OCI-LY1 (cell line): ENCODE results near the gene ELSPBP1.

Experiments
- H2AFZ ChIP-seq: fragments of 200-600 bp; sonication (generic), shearing (Covaris generic); 2 replicates; pipeline ENCODE4 v1.6.0; 2014; ENCODE audit warnings: antibody characterized with exemption, mild to moderate bottlenecking, low read length
- H3F3A ChIP-seq: fragments of 200-600 bp; sonication (generic), shearing (Covaris generic); 2 replicates; pipeline ENCODE4 v1.6.0; 2014; ENCODE audit warnings: mild to moderate bottlenecking, antibody characterized with exemption, low read length, moderate library complexity; ENCODE audit not compliant: insufficient read depth
- H3K27ac ChIP-seq: fragments of 200-600 bp; sonication (generic); 2 replicates; pipeline ENCODE4 v1.5.1; 2014; ENCODE audit warnings: low read length, mixed run types, mild to moderate bottlenecking, low read depth; ENCODE audit not compliant: poor library complexity, severe bottlenecking
- H3K27me3 ChIP-seq: fragments of 200-600 bp; sonication (generic); 2 replicates; pipeline ENCODE4 v1.6.0; 2014; ENCODE audit warnings: antibody characterized with exemption, mild to moderate bottlenecking, low read length, moderate library complexity; ENCODE audit not compliant: insufficient read depth
- H3K36me3 ChIP-seq: fragments of 200-600 bp; sonication (generic); 2 replicates; pipeline ENCODE4 v1.6.1; 2014; ENCODE audit warnings: mild to moderate bottlenecking, antibody characterized with exemption, low read length, moderate library complexity, mixed read lengths; ENCODE audit not compliant: insufficient read depth
- H3K4me1 ChIP-seq: fragments of 200-600 bp; sonication (generic); 2 replicates; pipeline ENCODE4 v1.5.1; 2014; ENCODE audit warnings: mild to moderate bottlenecking, low read length, moderate library complexity; ENCODE audit not compliant: insufficient read depth, severe bottlenecking
- H3K4me2 ChIP-seq: fragments of 200-600 bp; sonication (generic), shearing (Covaris generic); 2 replicates; pipeline ENCODE4 v1.6.1; 2014; ENCODE audit warnings: low read length
- H3K4me3 ChIP-seq: fragments of 200-600 bp; sonication (generic); 2 replicates; pipeline ENCODE4 v1.5.1; 2014; ENCODE audit warnings: low read length, low read depth, mild to moderate bottlenecking, mixed read lengths; ENCODE audit not compliant: poor library complexity, severe bottlenecking
- H3K79me2 ChIP-seq: fragments of 200-600 bp; shearing (Covaris generic); 2 replicates; pipeline ENCODE4 v1.6.1; 2016; ENCODE audit warnings: mixed run types, low read length, mixed read lengths; ENCODE audit not compliant: insufficient read depth
- H3K9ac ChIP-seq: fragments of 200-600 bp; sonication (generic), shearing (Covaris generic); 2 replicates; pipeline ENCODE4 v1.6.1; 2014; ENCODE audit warnings: mild to moderate bottlenecking, low read length, mixed read lengths
- H3K9me2 ChIP-seq: fragments of 200-600 bp; sonication (generic), shearing (Covaris generic); 2 replicates; pipeline ENCODE4 v1.6.1; 2014; ENCODE audit warnings: low read depth, mild to moderate bottlenecking, low read length, mixed read lengths
- H3K9me3 ChIP-seq: fragments of 200-600 bp; shearing (Covaris generic); 2 replicates; pipeline ENCODE4 v1.6.1; 2014; ENCODE audit warnings: low read length, mixed read lengths
- H4K20me1 ChIP-seq: fragments of 200-600 bp; sonication (generic), shearing (Covaris generic); 2 replicates; pipeline ENCODE4 v1.6.0; 2016; ENCODE audit warnings: mild to moderate bottlenecking, low read length; ENCODE audit not compliant: insufficient read depth
- CTCF ChIP-seq: fragments of 200-600 bp; sonication (generic), shearing (Covaris generic); IDR thresholded peaks from 2 replicates; pipeline ENCODE4 v1.5.1; 2017; ENCODE audit warnings: mild to moderate bottlenecking, antibody characterized with exemption, low read length, moderate library complexity, mixed read lengths
- EZH2 ChIP-seq: fragments of 200-600 bp; sonication (generic), shearing (Covaris generic); IDR thresholded peaks from 2 replicates; pipeline ENCODE4 v1.8.0; 2017; ENCODE audit warnings: borderline replicate concordance, mixed run types, mild to moderate bottlenecking, antibody characterized with exemption, low read length, moderate library complexity, mixed read lengths

The ELSPBP1 gene

DNA sequence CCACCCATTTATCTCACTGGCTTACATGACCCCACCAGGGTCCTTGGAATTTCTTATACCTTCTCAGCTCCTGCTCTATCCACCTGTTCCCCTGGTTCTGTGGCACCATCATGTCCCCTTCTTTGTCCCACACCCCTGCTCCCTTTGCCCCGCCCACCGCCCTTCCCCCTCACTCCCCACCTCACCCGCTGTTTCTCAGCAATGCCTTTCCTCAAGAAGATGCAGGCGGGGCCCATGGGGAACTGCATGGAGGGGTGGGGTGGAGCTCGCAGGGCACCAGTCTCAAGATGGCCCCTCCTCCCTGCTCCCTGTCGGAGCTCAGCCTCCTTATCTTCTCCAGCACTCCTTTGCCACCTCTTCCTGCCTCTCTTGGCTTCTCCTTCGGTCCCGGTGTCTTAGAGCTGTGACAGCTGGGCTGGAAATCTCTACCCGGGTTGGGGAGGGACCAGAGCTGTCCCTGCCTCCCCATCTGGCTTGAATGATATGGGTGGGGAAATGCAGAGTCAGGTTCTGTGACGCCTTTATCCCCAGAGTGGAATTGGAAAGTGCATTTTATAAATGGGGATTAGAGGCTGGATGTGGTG is 49.3 kb downstream of the ELSPBP1 start, which contains the start of gene CABP5:
CABP5 (minus strand) TSS at position 405 of the 584 bp plus-strand sequence; CDS start at position 248, 157 bp downstream.
- Histone ChIP-seq H3K4me2 (no peak within 1 kb of the TSS), H4K20me1 (no peaks in the 10 kb centered on the region), H3F3A (no peaks in the 10 kb centered on the region), H3K27me3 (peaks cover 13% of the 10 kb centered on the region; the same call in 1 of the 2 replicates), H3K36me3 (no peaks in the 10 kb centered on the region), H3K4me1 (no peaks in the 10 kb centered on the region), H2AFZ (no peak within 1 kb of the TSS), H3K9ac (no peak within 1 kb of the TSS), H3K9me3 (no peaks in the 10 kb centered on the region), H3K9me2 (no peaks in the 10 kb centered on the region), H3K79me2 (no peaks in the 10 kb centered on the region), H3K4me3 (no peak within 1 kb of the TSS), H3K27ac (no peak within 1 kb of the TSS)
- TF ChIP-seq CTCF = no peak
- no peak for TF ChIP-seq EZH2

- no peaks in the 10 kb centered on the region for H3K9me3 ChIP-seq
- no peaks in the 10 kb centered on the region for H3K4me1 ChIP-seq
- H3K27ac ChIP-seq = no peak overlapping the region
Measured at GRCh38 chr19:48044561-48044960, 50.1 kb downstream of the ELSPBP1 start.

DNA sequence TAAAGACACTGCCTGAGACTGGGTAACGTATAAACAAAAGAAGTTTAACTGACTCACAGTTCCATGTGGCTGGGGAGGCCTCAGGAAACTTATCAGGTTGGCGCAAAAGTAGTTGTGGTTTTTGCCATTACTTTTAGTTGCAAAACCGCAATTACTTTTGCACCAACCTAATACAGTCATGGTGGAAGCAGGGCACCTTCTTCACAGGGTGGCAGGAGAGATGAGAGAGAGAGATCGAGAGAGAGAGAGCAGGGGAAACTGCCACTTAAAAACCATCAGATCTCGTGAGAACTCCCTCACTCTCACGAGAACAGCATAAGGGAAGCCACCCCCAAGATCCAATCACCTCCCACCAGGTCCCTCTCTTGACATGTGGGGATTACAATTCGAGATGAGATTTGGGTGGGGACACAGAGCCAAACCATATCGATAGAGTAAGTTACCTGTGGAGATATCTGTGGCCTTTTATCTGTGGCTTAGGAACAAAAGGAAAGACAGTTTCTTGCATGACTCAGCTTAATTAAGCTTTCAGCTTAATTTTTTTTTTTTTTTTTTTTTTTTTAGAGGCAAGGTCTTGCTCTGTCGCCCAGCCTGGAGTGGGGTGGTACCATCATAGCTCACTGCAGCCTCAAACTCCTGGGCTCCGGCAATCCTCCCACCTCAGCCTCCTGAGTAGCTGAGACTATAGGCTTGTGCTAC is 57.1 kb downstream of the ELSPBP1 start:
- Histone ChIP-seq H3F3A (no peaks in the 10 kb centered on the region), H3K9ac (no peak overlapping the region), H4K20me1 (no peaks in the 10 kb centered on the region), H3K9me2 (no peaks in the 10 kb centered on the region), H3K4me2 (no peak overlapping the region), H3K4me3 (no peak overlapping the region), H3K27me3 (no peaks in the 10 kb centered on the region; the same call in 1 of the 2 replicates), H3K79me2 (no peaks in the 10 kb centered on the region), H3K36me3 (no peaks in the 10 kb centered on the region), H2AFZ (no peak overlapping the region), H3K27ac (no peak overlapping the region), H3K9me3 (no peaks in the 10 kb centered on the region), H3K4me1 (no peaks in the 10 kb centered on the region)
- no peak for TF ChIP-seq CTCF
- TF ChIP-seq EZH2 = no peak

More at GRCh38 chr19:48044561-48044960, 50.1 kb downstream of the ELSPBP1 start:
- Histone ChIP-seq H3K9me2 (no peaks in the 10 kb centered on the region), H3K36me3 (no peaks in the 10 kb centered on the region), H3K79me2 (no peaks in the 10 kb centered on the region), H2AFZ (no peak overlapping the region), H3K4me2 (no peak overlapping the region), H3K27me3 (peaks cover 7% of the 10 kb centered on the region; the same call in 1 of the 2 replicates), H3K4me3 (no peak overlapping the region), H3K9ac (no peak overlapping the region), H4K20me1 (no peaks in the 10 kb centered on the region), H3F3A (no peaks in the 10 kb centered on the region)
- TF ChIP-seq CTCF = no peak
- TF ChIP-seq EZH2 = no peak
